Endodermal cell (in vitro differentiated cells): Measurements from ENCODE around the gene CTU2. TPM values are rescaled to one million over a fixed set of nuclear protein-coding genes. Genes with fewer than 3 reads are reported as not detected.

Experiments used
- DNase-seq: peaks from one replicate; pipeline ENCODE4 v3.0.0-alpha.2; 2017
- H3K27ac ChIP-seq: 2 replicates; pipeline ENCODE4 v1.5.1; 2013; ENCODE audit warnings: mild to moderate bottlenecking, low read depth, low read length, moderate library complexity
- H3K27me3 ChIP-seq: 2 replicates; pipeline ENCODE4 v1.6.1; 2013; ENCODE audit warnings: mild to moderate bottlenecking, low read length, moderate library complexity; ENCODE audit not compliant: insufficient read depth, control insufficient read depth, poor library complexity, severe bottlenecking
- H3K36me3 ChIP-seq: 2 replicates; pipeline ENCODE4 v1.7.0; 2013; ENCODE audit warnings: mild to moderate bottlenecking, low read length, moderate library complexity; ENCODE audit not compliant: control insufficient read depth, insufficient read depth
- H3K4me1 ChIP-seq: one replicate; pipeline ENCODE4 v1.7.0; 2013; ENCODE audit warnings: low read length; ENCODE audit not compliant: control insufficient read depth, insufficient read depth
- H3K4me3 ChIP-seq: 2 replicates; pipeline ENCODE4 v1.5.1; 2013; ENCODE audit warnings: mild to moderate bottlenecking, low read length, moderate library complexity
- H3K9ac ChIP-seq: 2 replicates; pipeline ENCODE4 v1.6.1; 2013; ENCODE audit warnings: mild to moderate bottlenecking, low read length, moderate library complexity; ENCODE audit not compliant: poor library complexity, severe bottlenecking; ENCODE audit errors: extremely low read depth
- H3K9me3 ChIP-seq: 2 replicates; pipeline ENCODE4 v1.6.1; 2013; ENCODE audit warnings: mild to moderate bottlenecking, low read length, moderate library complexity; ENCODE audit not compliant: control insufficient read depth
- H3K27ac Mint-ChIP-seq: 2 replicates; pipeline ENCODE4 v1.8.0; 2020; ENCODE audit warnings: mixed read lengths
- H3K27me3 Mint-ChIP-seq: 2 replicates; pipeline ENCODE4 v1.8.0; 2021; ENCODE audit warnings: mild to moderate bottlenecking, mixed read lengths; ENCODE audit not compliant: insufficient read depth
- H3K36me3 Mint-ChIP-seq: 2 replicates; pipeline ENCODE4 v1.8.0; 2020; ENCODE audit warnings: low read depth, mixed read lengths
- H3K4me1 Mint-ChIP-seq: 2 replicates; pipeline ENCODE4 v1.8.0; 2020; ENCODE audit warnings: mixed read lengths
- H3K4me3 Mint-ChIP-seq: 2 replicates; pipeline ENCODE4 v1.8.0; 2020; ENCODE audit warnings: mild to moderate bottlenecking, moderate library complexity, mixed read lengths
- H3K9me3 Mint-ChIP-seq: 2 replicates; pipeline ENCODE4 v1.8.0; 2020; ENCODE audit warnings: mild to moderate bottlenecking, mixed read lengths
- CTCF ChIP-seq: fragments of 200-600 bp; sonication (generic); conservative IDR thresholded peaks from 2 replicates; pipeline ENCODE4 v1.5.0; 2021; ENCODE audit warnings: antibody characterized with exemption, mild to moderate bottlenecking
- WGBS, 2 experiments: methylation state at CpG; one replicate each; pipeline versions ENCODE4 v1.1.5 to v1.1.7; 2013; ENCODE audit warnings: missing lambda C conversion rate in 2 of 2, mixed read lengths in 1 of 2; ENCODE audit not compliant: insufficient coverage in 1 of 2, insufficient read length in 1 of 2; 5-methylcytosine and 5-hydroxymethylcytosine counted together
- total RNA-seq, 2 donors: library from RNA; stranded (reverse); fragmentation: NEBNext Ultra II Directional in 1 of 2; extraction: Animal tissue kit (Norgen Biotek cat#: 25700) in 1 of 2; gene quantifications; 2 replicates in 1 of 2; 3 replicates in 1 of 2; pipeline ENCODE4 v1.2.1, GENCODE V29; 2021

The CTU2 gene
- total RNA-seq, 2 donors from 2014 or later: 16.7 to 24.3 TPM

- H3K27ac ChIP-seq: no peak overlapping the region
- H3K27me3 Mint-ChIP-seq: no peaks in the 10 kb centered on the region
- H3K9me3 Mint-ChIP-seq: no peaks in the 10 kb centered on the region
- no peak overlapping the region for H3K9ac ChIP-seq
- no peak for DNase-seq
- H3K36me3 Mint-ChIP-seq: no peaks in the 10 kb centered on the region
- no peaks in the 10 kb centered on the region for H3K27me3 ChIP-seq
- no peak for TF ChIP-seq CTCF
- no peaks in the 10 kb centered on the region for H3K4me1 ChIP-seq
- no peaks in the 10 kb centered on the region for H3K4me1 Mint-ChIP-seq
- no peaks in the 10 kb centered on the region for H3K9me3 ChIP-seq
- whole genome bisulfite sequencing, 2 experiments: 83 to 87% methylated on average over 29 to 37 of the region's 39 CpGs
- H3K27ac Mint-ChIP-seq: no peak overlapping the region
- H3K4me3 Mint-ChIP-seq: no peak overlapping the region
- H3K36me3 ChIP-seq: no peaks in the 10 kb centered on the region
- no peak overlapping the region for H3K4me3 ChIP-seq
Observed at GRCh38 chr16:88744577-88745521, 38.5 kb downstream of the CTU2 start.

- no peaks in the 10 kb centered on the region for H3K4me1 Mint-ChIP-seq
- no peak overlapping the region for H3K4me3 Mint-ChIP-seq
Observed at GRCh38 chr16:88746506-88746905, 40.2 kb downstream of the CTU2 start.

More at GRCh38 chr16:88746506-88746905, 40.2 kb downstream of the CTU2 start:
- Histone ChIP-seq H3K9ac (no peak overlapping the region), H3K4me3 (no peak overlapping the region), H3K4me1 (no peaks in the 10 kb centered on the region), H3K36me3 (no peaks in the 10 kb centered on the region), H3K27me3 (no peaks in the 10 kb centered on the region), H3K27ac (no peak overlapping the region), H3K9me3 (no peaks in the 10 kb centered on the region)
- H3K9me3 Mint-ChIP-seq: no peaks in the 10 kb centered on the region
- no peak overlapping the region for H3K27ac Mint-ChIP-seq
- H3K27me3 Mint-ChIP-seq: no peaks in the 10 kb centered on the region
- TF ChIP-seq CTCF: no peak
- DNase-seq: no peak
- H3K36me3 Mint-ChIP-seq: no peaks in the 10 kb centered on the region
- 71 to 77% methylated on average over 10 to 17 of the region's 17 CpGs for whole genome bisulfite sequencing, 2 experiments
